HepG2 (cell line): ENCODE data around the gene DAB2IP. TPM values are rescaled to one million over a fixed set of nuclear protein-coding genes. Genes with fewer than 3 reads are reported as not detected.

Source experiments
- ATAC-seq: fragments of 200-7000 bp; cut with Tn5 transposase; 3 replicates; pipeline ENCODE4 v1.9.1; 2020; ENCODE audit warnings: mild to moderate bottlenecking, moderate library complexity
- BruUV-seq: library from RNA; stranded (reverse); fragments of 400-500 nt; replicated peaks from 2 replicates; lab custom pipeline; 2021; lab: Mats Ljungman, UMichigan
- CTCF ChIA-PET: fragments of 300-600 bp; formaldehyde crosslinking; extraction: SDS; loops from one replicate; lab custom pipeline; 2021; ENCODE audit warnings: low total read pairs, inconsistent platforms, low intra/inter-chr PET ratio; lab: Yijun Ruan, JAX
- POLR2A ChIA-PET: fragments of 350-600 bp; sonication (Branson Sonifier 250); formaldehyde crosslinking; loops from one replicate; lab custom pipeline; 2020; ENCODE audit warnings: antibody characterized with exemption, inconsistent platforms; lab: Yijun Ruan, JAX
- DNase-seq: peaks from one replicate; pipeline ENCODE4 v3.0.0-alpha.2; 2015; ENCODE audit warnings: low spot score
- FAIRE-seq: peaks from 3 replicates; lab custom pipeline; 2011; peaks lifted over from hg19 to GRCh38; lab: Jason Lieb, UNC
- H2AFZ ChIP-seq: one replicate; pipeline ENCODE4 v1.6.1; 2011; ENCODE audit warnings: low read length, inconsistent platforms
- H3K27ac ChIP-seq: fragments of 300-600 bp; 3 replicates; pipeline ENCODE4 v1.8.0; 2011; ENCODE audit warnings: mixed run types, mild to moderate bottlenecking, mixed read lengths, low read length, inconsistent platforms; ENCODE audit not compliant: insufficient read depth; ENCODE audit errors: extremely low read length
- H3K27me3 ChIP-seq, 2 experiments: fragments of 200-600 bp in 1 of 2; 2 replicates in 1 of 2; 3 replicates in 1 of 2; pipeline versions ENCODE4 v1.6.0 to v1.8.0; 2011; ENCODE audit warnings: low read length in 2 of 2, mild to moderate bottlenecking in 2 of 2, moderate library complexity in 2 of 2, inconsistent platforms in 1 of 2; ENCODE audit not compliant: insufficient read depth in 2 of 2, control insufficient read depth in 1 of 2
- H3K36me3 ChIP-seq, 2 experiments: fragments of 200-600 bp in 1 of 2; replicated peaks in 1 of 2; 2 replicates in 1 of 2; 3 replicates in 1 of 2; pipeline versions ENCODE4 v1.5.1 to v1.8.0; 2011; ENCODE audit warnings: low read length in 2 of 2, inconsistent platforms in 1 of 2; ENCODE audit not compliant: insufficient read depth in 2 of 2, control insufficient read depth in 1 of 2
- H3K4me1 ChIP-seq: 2 replicates; pipeline ENCODE4 v1.5.1; 2012; ENCODE audit warnings: low read length, inconsistent platforms; ENCODE audit not compliant: insufficient read depth
- H3K4me2 ChIP-seq: 2 replicates; pipeline ENCODE4 v1.6.0; 2011; ENCODE audit warnings: low read depth, low read length, inconsistent platforms
- H3K4me3 ChIP-seq, 3 experiments: fragments of 200-600 bp in 1 of 3; sonication (generic), shearing (Covaris generic) in 1 of 3; replicated peaks in 1 of 3; 2 replicates each; pipeline ENCODE4 v1.5.1; 2011 to 2016; ENCODE audit warnings: low read length in 3 of 3, inconsistent platforms in 2 of 3, low read depth in 2 of 3, mild to moderate bottlenecking in 2 of 3, control low read depth in 1 of 3, mixed read lengths in 1 of 3; ENCODE audit not compliant: insufficient read depth in 1 of 3
- H3K79me2 ChIP-seq: one replicate; pipeline ENCODE4 v1.6.1; 2011; ENCODE audit warnings: low read length, inconsistent platforms; ENCODE audit not compliant: insufficient read depth
- H3K9ac ChIP-seq: 2 replicates; pipeline ENCODE4 v1.6.0; 2011; ENCODE audit warnings: mild to moderate bottlenecking, low read depth, low read length, inconsistent platforms; ENCODE audit not compliant: insufficient read depth
- H3K9me3 ChIP-seq: 2 replicates; pipeline ENCODE4 v1.5.1; 2012; ENCODE audit warnings: mild to moderate bottlenecking, low read length
- H4K20me1 ChIP-seq: 2 replicates; pipeline ENCODE4 v1.6.0; 2011; ENCODE audit warnings: inconsistent platforms, mild to moderate bottlenecking, low read length, moderate library complexity; ENCODE audit not compliant: insufficient read depth
- CHCHD3 ChIP-seq: sonication (generic); formaldehyde crosslinking; IDR thresholded peaks from 2 replicates; pipeline ENCODE4 v1.8.0; 2022; ENCODE audit warnings: mild to moderate bottlenecking, missing genetic modification reagents, moderate library complexity
- CHD4 ChIP-seq: fragments of 200-600 bp; sonication (generic); IDR thresholded peaks from 2 replicates; pipeline ENCODE4 v1.7.0; 2017; ENCODE audit warnings: mild to moderate bottlenecking, low read length, borderline replicate concordance
- CREM ChIP-seq, 2 experiments: sonication (generic) in 1 of 2; formaldehyde crosslinking in 1 of 2; IDR thresholded peaks; 2 replicates each; pipeline versions ENCODE4 v1.4.0 to v1.6.1; 2016 to 2020; ENCODE audit warnings: antibody characterized with exemption in 1 of 2, mild to moderate bottlenecking in 1 of 2, missing genetic modification reagents in 1 of 2
- ESRRA ChIP-seq: sonication (generic); formaldehyde crosslinking; IDR thresholded peaks from 2 replicates; pipeline ENCODE4 v1.5.1; 2020; ENCODE audit warnings: mild to moderate bottlenecking, low read depth, missing genetic modification reagents
- KDM5B ChIP-seq: sonication (generic); formaldehyde crosslinking; IDR thresholded peaks from 2 replicates; pipeline ENCODE4 v1.4.0; 2020; ENCODE audit warnings: missing genetic modification reagents, mild to moderate bottlenecking, borderline replicate concordance
- MEIS1 ChIP-seq: sonication (generic); formaldehyde crosslinking; IDR thresholded peaks from 2 replicates; pipeline ENCODE4 v1.9.0; 2021; ENCODE audit warnings: mild to moderate bottlenecking, missing genetic modification reagents, moderate library complexity, borderline replicate concordance
- POLR2A ChIP-seq, 2 experiments: IDR thresholded peaks; 2 replicates each; pipeline ENCODE4 v1.6.1; 2011; ENCODE audit warnings: low read depth in 2 of 2, low read length in 2 of 2, mild to moderate bottlenecking in 1 of 2, moderate library complexity in 1 of 2; ENCODE audit not compliant: insufficient read depth in 1 of 2
- SETDB1 ChIP-seq: sonication (generic); formaldehyde crosslinking; IDR thresholded peaks from 2 replicates; pipeline ENCODE4 v1.5.1; 2020; ENCODE audit warnings: missing genetic modification reagents, mild to moderate bottlenecking, borderline replicate concordance
- ZBTB33 ChIP-seq: sonication (generic); formaldehyde crosslinking; IDR thresholded peaks from 2 replicates; pipeline ENCODE4 v1.4.0; 2020; ENCODE audit warnings: missing genetic modification reagents
- ZFP82 ChIP-seq: sonication (generic); formaldehyde crosslinking; IDR thresholded peaks from 2 replicates; pipeline ENCODE4 v1.5.1; 2020; ENCODE audit warnings: mild to moderate bottlenecking, missing genetic modification reagents, borderline replicate concordance
- ZNF746 ChIP-seq: sonication (generic); formaldehyde crosslinking; IDR thresholded peaks from 2 replicates; pipeline ENCODE4 v1.8.0; 2022; ENCODE audit warnings: mild to moderate bottlenecking, missing genetic modification reagents
- ZZZ3 ChIP-seq: sonication (generic); formaldehyde crosslinking; IDR thresholded peaks from 2 replicates; pipeline ENCODE4 v1.4.0; 2020; ENCODE audit warnings: missing genetic modification reagents, mild to moderate bottlenecking, borderline replicate concordance
- WGBS: methylation state at CpG from one replicate; pipeline ENCODE4 v1.1.6; 2017; ENCODE audit warnings: low lambda C conversion rate; 5-methylcytosine and 5-hydroxymethylcytosine counted together
- in situ Hi-C: cut with HindIII; loops from 2 replicates; pipeline ENCODE4 v1.10.0; 2017; ENCODE audit warnings: low pct_unique_long_range_greater_than_20kb; ENCODE audit not compliant: extremely low pct_ligation_motif_present
- intact Hi-C: fragments of 100-400 bp; cut with micrococcal nuclease; formaldehyde crosslinking; loops from one replicate; pipeline ENCODE4 v1.10.0; 2022; ENCODE audit not compliant: unreplicated experiment
- polyA plus RNA-seq, 8 experiments: library from polyadenylated mRNA; depleted of rRNA in 3 of 8; stranded (reverse) in 7 of 8; unstranded in 1 of 8; fragments of >200 nt; fragmentation: Illumina TruSeq in 4 of 8; extraction: Trizol in 4 of 8; gene quantifications; 2 replicates each; pipeline versions ENCODE4 v1.2.1 to v1.2.3, GENCODE V29; 2011 to 2016; ENCODE audit warnings: low read depth in 4 of 8, missing spikeins in 1 of 8, mixed read lengths in 1 of 8; ENCODE audit not compliant: insufficient read depth in 1 of 8
- total RNA-seq, 5 experiments: library from RNA; depleted of rRNA; stranded (reverse); fragments of >200 nt; fragmentation: Illumina TruSeq; extraction: Trizol; gene quantifications; 2 replicates each; pipeline ENCODE4 v1.2.3, GENCODE V29; 2016; ENCODE audit warnings: low read depth in 1 of 5
- TF ChIP-seq, protein P1 (sequence below): sonication (generic); IDR thresholded peaks from 2 replicates; pipeline ENCODE4 v1.6.1; 2016; ENCODE audit warnings: low read depth, borderline replicate concordance

Gene DAB2IP
- total and polyA plus RNA-seq, 2 of the 13 experiments (the other 11 are each of a cell fraction or from before 2014, with no cell fraction given): 25.3 to 37.9 TPM

DNA sequence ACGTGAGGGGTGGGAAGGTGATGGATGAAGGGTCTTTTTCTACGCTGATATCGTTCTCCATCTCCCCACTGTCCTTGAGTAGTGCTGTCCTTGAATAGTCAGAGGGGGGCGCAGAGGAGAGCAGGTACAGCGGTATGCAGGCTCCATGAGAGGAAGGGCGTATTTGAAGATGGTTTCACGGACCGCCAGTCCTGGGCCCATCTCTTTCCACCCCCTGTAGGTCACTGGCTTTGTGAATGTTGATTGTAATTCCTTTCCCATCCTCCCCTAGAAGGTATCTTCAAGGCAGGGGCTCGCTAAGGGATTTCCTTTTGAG, 40.8 kb upstream of the DAB2IP start:
- Histone ChIP-seq H3K27me3 (no peaks in the 10 kb centered on the region; a peak in 1 of 5 replicates), H3K4me3 (no peak overlapping the region), H4K20me1 (no peaks in the 10 kb centered on the region), H3K27ac (no peak overlapping the region), H3K9me3 (no peaks in the 10 kb centered on the region), H3K36me3 (no peaks in the 10 kb centered on the region), H3K9ac (no peak overlapping the region), H3K4me1 (peaks cover 59% of the 10 kb centered on the region), H3K79me2 (no peaks in the 10 kb centered on the region), H3K4me2 (no peak overlapping the region; the same call in 1 of the 2 replicates), H2AFZ (no peak overlapping the region)
- intact Hi-C loops (loop anchor here (5.0 kb wide), 1 partner anchor 63 kb away; no protein-coding TSS in a partner anchor), in situ Hi-C loops (no loop called here)
- WGBS: 76% methylated on average over 9 of the region's 9 CpGs
- DNase-seq: no peak
- BruUV-seq: no TSS peak
- ChIA-PET POLR2A (interaction anchor here (1.5 kb wide), 1 partner anchor 22 kb away, joined by 6 read pairs; no protein-coding TSS in a partner anchor), CTCF (no interaction called here)
- ATAC-seq: no peak
- FAIRE-seq: no peak
- TF ChIP-seq ZFP82 (CRISPR knock-in tag) (no peak), ZBTB33 (peak; percentile 86)

GRCh38 chr9:121612511-121612998, 38.9 kb upstream of the DAB2IP start:
- POLR2A ChIA-PET: interaction anchor here (1.3 to 1.6 kb wide), 2 partner anchors 8 to 28 kb away, joined by 3 to 4 read pairs; no protein-coding TSS in a partner anchor
- Histone ChIP-seq H3K9ac (peak overlapping the region; percentile 38; the same call in 1 of the 2 replicates), H3K27me3 (no peaks in the 10 kb centered on the region; a peak in 1 of 5 replicates), H3K79me2 (no peaks in the 10 kb centered on the region), H3K4me1 (peaks cover 51% of the 10 kb centered on the region), H3K9me3 (no peaks in the 10 kb centered on the region), H3K4me2 (peak overlapping the region; percentile 72), H3K36me3 (no peaks in the 10 kb centered on the region), H2AFZ (peak overlapping the region; percentile 88), H4K20me1 (no peaks in the 10 kb centered on the region), H3K27ac (no peak overlapping the region), H3K4me3 (peak overlapping the region; percentile 25 to 59 (median 51))
- peak; percentile 66 for ATAC-seq
- WGBS: under 1% methylated on average over 7 of the region's 9 CpGs
- in situ Hi-C loops: no loop called here
- FAIRE-seq: peak; percentile 49
- no peak for DNase-seq
- intact Hi-C loops: loop anchor here (5.0 kb wide), 1 partner anchor 65 kb away; no protein-coding TSS in a partner anchor
- BruUV-seq: no TSS peak
- CTCF ChIA-PET: no interaction called here
- TF ChIP-seq ZZZ3 (CRISPR knock-in tag): no peak
- no peak for TF ChIP-seq CREM (IDR thresholded peaks at IDR 0.05)
- no peak for TF ChIP-seq CREM (CRISPR knock-in tag; IDR thresholded peaks at IDR 0.05)
- TF ChIP-seq, protein P1, sequence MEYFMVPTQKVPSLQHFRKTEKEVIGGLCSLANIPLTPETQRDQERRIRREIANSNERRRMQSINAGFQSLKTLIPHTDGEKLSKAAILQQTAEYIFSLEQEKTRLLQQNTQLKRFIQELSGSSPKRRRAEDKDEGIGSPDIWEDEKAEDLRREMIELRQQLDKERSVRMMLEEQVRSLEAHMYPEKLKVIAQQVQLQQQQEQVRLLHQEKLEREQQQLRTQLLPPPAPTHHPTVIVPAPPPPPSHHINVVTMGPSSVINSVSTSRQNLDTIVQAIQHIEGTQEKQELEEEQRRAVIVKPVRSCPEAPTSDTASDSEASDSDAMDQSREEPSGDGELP: peak; percentile 56; the same call in 1 of the 2 replicates
- TF ChIP-seq ZNF746 (CRISPR knock-in tag): no peak
- no peak for TF ChIP-seq POLR2A (IDR thresholded peaks at IDR 0.05; ENCODE audit: insufficient read depth in 1 of 2, low read depth in 2 of 2, low read length in 2 of 2)
- TF ChIP-seq MEIS1 (CRISPR knock-in tag): no peak
- TF ChIP-seq ESRRA (CRISPR knock-in tag): no peak
- no peak for TF ChIP-seq KDM5B (CRISPR knock-in tag)
- TF ChIP-seq CHD4: no peak
- TF ChIP-seq SETDB1 (CRISPR knock-in tag): no peak
- no peak for TF ChIP-seq CHCHD3
